OCI-LY7 (cell line): Measurements from ENCODE around the gene PPIG. TPM values are rescaled to one million over a fixed set of nuclear protein-coding genes. Genes with fewer than 3 reads are reported as not detected.

Source experiments
- BruUV-seq: library from RNA; stranded (reverse); fragments of 400-500 nt; replicated peaks from 2 replicates; lab custom pipeline; 2021; lab: Mats Ljungman, UMichigan
- CTCF ChIA-PET: fragments of 300-600 bp; sonication (Branson Sonifier 250); formaldehyde crosslinking; loops from one replicate; lab custom pipeline; 2022; ENCODE audit warnings: antibody characterized with exemption; ENCODE audit not compliant: unreplicated experiment; lab: Charles Lee
- POLR2A ChIA-PET: fragments of 300-600 bp; sonication (Branson Sonifier 250); formaldehyde crosslinking; loops from one replicate; lab custom pipeline; 2022; ENCODE audit warnings: antibody characterized with exemption; lab: Charles Lee
- DNase-seq: peaks from one replicate; pipeline ENCODE4 v3.0.0-alpha.2; 2015; ENCODE audit warnings: low spot score
- H2AFZ ChIP-seq: fragments of 200-600 bp; sonication (generic), shearing (Covaris generic); 2 replicates; pipeline ENCODE4 v1.6.1; 2014; ENCODE audit warnings: mild to moderate bottlenecking, antibody characterized with exemption, low read length, moderate library complexity
- H3K27ac ChIP-seq: fragments of 200-600 bp; sonication (generic); 2 replicates; pipeline ENCODE4 v1.5.1; 2014; ENCODE audit warnings: mixed run types, low read depth, mild to moderate bottlenecking, moderate library complexity, low read length, inconsistent platforms; ENCODE audit not compliant: poor library complexity, severe bottlenecking
- H3K36me3 ChIP-seq: fragments of 200-600 bp; sonication (generic); 2 replicates; pipeline ENCODE4 v1.6.1; 2014; ENCODE audit warnings: mild to moderate bottlenecking, antibody characterized with exemption, low read length, moderate library complexity, mixed read lengths; ENCODE audit not compliant: insufficient read depth
- H3K4me1 ChIP-seq: fragments of 200-600 bp; sonication (generic); 2 replicates; pipeline ENCODE4 v1.5.1; 2014; ENCODE audit warnings: mild to moderate bottlenecking, low read length; ENCODE audit not compliant: insufficient read depth, poor library complexity, severe bottlenecking
- H3K4me2 ChIP-seq: fragments of 200-600 bp; sonication (generic); 2 replicates; pipeline ENCODE4 v1.6.1; 2014; ENCODE audit warnings: mild to moderate bottlenecking, low read length
- H3K4me3 ChIP-seq: fragments of 200-600 bp; sonication (generic); 2 replicates; pipeline ENCODE4 v1.5.1; 2014; ENCODE audit warnings: mild to moderate bottlenecking, low read depth, low read length; ENCODE audit not compliant: poor library complexity, severe bottlenecking
- H3K79me2 ChIP-seq: fragments of 200-600 bp; sonication (generic); 2 replicates; pipeline ENCODE4 v1.6.1; 2016; ENCODE audit warnings: low read depth, mild to moderate bottlenecking, low read length, moderate library complexity, mixed read lengths; ENCODE audit not compliant: insufficient read depth
- H3K9me2 ChIP-seq: fragments of 200-600 bp; sonication (generic); 2 replicates; pipeline ENCODE4 v1.6.1; 2016; ENCODE audit warnings: mild to moderate bottlenecking, low read length, mixed read lengths; ENCODE audit not compliant: insufficient read depth
- H3K9me3 ChIP-seq: fragments of 200-600 bp; sonication (generic); 2 replicates; pipeline ENCODE4 v1.6.1; 2014; ENCODE audit warnings: mild to moderate bottlenecking, mixed run types, low read length, mixed read lengths
- H4K20me1 ChIP-seq: fragments of 200-600 bp; sonication (generic); 2 replicates; pipeline ENCODE4 v1.6.1; 2014; ENCODE audit warnings: mild to moderate bottlenecking, antibody characterized with exemption, low read length, moderate library complexity, mixed read lengths; ENCODE audit not compliant: insufficient read depth
- EZH2phosphoT487 ChIP-seq: fragments of 200-600 bp; sonication (generic); IDR thresholded peaks from 2 replicates; pipeline ENCODE4 v1.6.1; 2018; ENCODE audit warnings: low read depth, borderline replicate concordance, mild to moderate bottlenecking, mixed run types, antibody characterized with exemption, low read length, moderate library complexity, mixed read lengths
- intact Hi-C: fragments of 100-400 bp; cut with micrococcal nuclease; formaldehyde crosslinking; loops from one replicate; pipeline ENCODE4 v1.10.0; 2022; ENCODE audit not compliant: unreplicated experiment
- total RNA-seq, 2 experiments: library from RNA; depleted of rRNA in 1 of 2; stranded (reverse); fragments of >200 nt in 1 of 2; shearing (Covaris generic) in 1 of 2; gene quantifications; 2 replicates each; pipeline ENCODE4 v1.2.3, GENCODE V29; 2014 to 2022
- TF ChIP-seq, protein P1 (sequence below): fragments of 200-600 bp; sonication (generic); conservative IDR thresholded peaks from 2 replicates; pipeline ENCODE4 v1.5.1; 2014; ENCODE audit warnings: mild to moderate bottlenecking, antibody characterized with exemption, low read length, moderate library complexity, mixed read lengths

PPIG gene
- total RNA-seq, 2 experiments from 2014 or later: 33.5 to 65.7 TPM

DNA sequence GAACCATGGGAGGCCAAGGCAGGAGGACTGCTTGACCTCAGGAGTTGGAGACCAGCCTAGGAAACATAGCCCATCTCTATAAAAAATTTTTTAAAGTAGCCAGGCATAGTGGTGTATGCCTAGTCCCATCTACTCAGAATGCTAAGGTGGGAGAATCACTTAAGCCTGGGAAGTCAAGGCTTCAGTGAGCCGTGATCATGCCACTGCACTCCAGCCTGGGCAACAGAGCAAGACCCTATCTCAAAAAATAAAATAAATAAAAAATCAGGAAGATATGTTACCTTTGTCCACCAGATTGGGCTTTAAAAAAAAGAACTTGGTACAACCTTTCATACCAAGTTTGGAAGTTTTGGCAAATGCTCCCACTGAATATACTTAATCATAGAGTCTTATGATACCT lies 74.7 kb downstream of the PPIG start:
- H3K4me3 ChIP-seq: no peak overlapping the region
- CTCF ChIA-PET: no interaction called here
- no peak for DNase-seq
- POLR2A ChIA-PET: no interaction called here
- no peaks in the 10 kb centered on the region for H3K9me3 ChIP-seq
- no peaks in the 10 kb centered on the region for H4K20me1 ChIP-seq
- H3K79me2 ChIP-seq: no peaks in the 10 kb centered on the region
- H3K27ac ChIP-seq: no peak overlapping the region
- H3K36me3 ChIP-seq: no peaks in the 10 kb centered on the region
- TF ChIP-seq, protein P1, sequence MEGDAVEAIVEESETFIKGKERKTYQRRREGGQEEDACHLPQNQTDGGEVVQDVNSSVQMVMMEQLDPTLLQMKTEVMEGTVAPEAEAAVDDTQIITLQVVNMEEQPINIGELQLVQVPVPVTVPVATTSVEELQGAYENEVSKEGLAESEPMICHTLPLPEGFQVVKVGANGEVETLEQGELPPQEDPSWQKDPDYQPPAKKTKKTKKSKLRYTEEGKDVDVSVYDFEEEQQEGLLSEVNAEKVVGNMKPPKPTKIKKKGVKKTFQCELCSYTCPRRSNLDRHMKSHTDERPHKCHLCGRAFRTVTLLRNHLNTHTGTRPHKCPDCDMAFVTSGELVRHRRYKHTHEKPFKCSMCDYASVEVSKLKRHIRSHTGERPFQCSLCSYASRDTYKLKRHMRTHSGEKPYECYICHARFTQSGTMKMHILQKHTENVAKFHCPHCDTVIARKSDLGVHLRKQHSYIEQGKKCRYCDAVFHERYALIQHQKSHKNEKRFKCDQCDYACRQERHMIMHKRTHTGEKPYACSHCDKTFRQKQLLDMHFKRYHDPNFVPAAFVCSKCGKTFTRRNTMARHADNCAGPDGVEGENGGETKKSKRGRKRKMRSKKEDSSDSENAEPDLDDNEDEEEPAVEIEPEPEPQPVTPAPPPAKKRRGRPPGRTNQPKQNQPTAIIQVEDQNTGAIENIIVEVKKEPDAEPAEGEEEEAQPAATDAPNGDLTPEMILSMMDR: no peak
- no peak for TF ChIP-seq EZH2phosphoT487
- peak overlapping the region; percentile 75; the same call in 1 of the 2 replicates for H2AFZ ChIP-seq
- intact Hi-C loops: no loop called here
- no peaks in the 10 kb centered on the region for H3K9me2 ChIP-seq
- BruUV-seq: no TSS peak
- peak overlapping the region; percentile 13 for H3K4me2 ChIP-seq
- H3K4me1 ChIP-seq: peaks cover 11% of the 10 kb centered on the region

DNA sequence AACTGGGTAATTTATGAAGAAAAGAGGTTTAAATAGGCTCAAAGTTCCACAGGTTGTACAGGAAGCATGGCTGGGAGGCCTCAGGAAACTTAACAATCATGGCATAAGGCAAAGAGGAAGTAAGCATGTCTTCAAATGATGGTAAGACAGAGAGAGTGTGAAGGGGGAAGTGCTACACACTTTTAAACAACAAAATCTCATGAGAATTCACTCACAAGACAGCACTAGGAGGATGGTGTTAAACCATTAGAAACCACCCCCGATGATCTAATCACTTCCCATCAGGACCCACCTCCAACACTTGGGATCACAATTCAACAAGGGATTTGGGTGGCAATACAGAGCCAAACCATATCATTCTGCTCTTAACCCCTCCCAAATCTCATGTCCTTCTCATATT lies 75.2 kb downstream of the PPIG start:
- Histone ChIP-seq H3K79me2 (no peaks in the 10 kb centered on the region), H3K36me3 (no peaks in the 10 kb centered on the region), H3K4me1 (peaks cover 11% of the 10 kb centered on the region), H3K4me3 (no peak overlapping the region), H4K20me1 (no peaks in the 10 kb centered on the region), H3K9me3 (no peaks in the 10 kb centered on the region), H3K4me2 (peak overlapping the region; percentile 13), H3K27ac (no peak overlapping the region), H2AFZ (peak overlapping the region; percentile 75; the same call in 1 of the 2 replicates), H3K9me2 (no peaks in the 10 kb centered on the region)
- peak; percentile 51 for DNase-seq
- intact Hi-C loops: no loop called here
- ChIA-PET CTCF (no interaction called here), POLR2A (no interaction called here)
- TF ChIP-seq, protein P1: no peak
- TF ChIP-seq EZH2phosphoT487: no peak
- BruUV-seq: no TSS peak

DNA sequence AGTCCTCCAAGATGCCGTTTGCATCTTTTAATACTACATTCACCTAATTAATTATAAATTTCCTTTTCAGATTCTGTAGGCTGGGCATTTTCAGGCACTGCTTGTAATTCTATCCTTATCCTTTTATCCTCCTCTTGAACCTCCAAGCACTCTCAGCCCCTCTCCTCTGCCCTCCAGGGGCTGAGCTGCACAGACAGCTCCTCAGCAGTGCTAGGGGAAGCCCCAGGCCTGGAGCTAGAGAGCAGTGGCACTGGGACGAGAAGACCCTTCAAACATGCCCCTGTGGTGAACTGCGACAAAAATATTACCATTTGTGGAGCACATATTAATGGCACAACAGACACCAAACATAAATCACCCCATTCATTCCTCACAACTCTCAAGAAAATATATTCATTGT lies 77.1 kb downstream of the PPIG start:
- ChIA-PET POLR2A (no interaction called here), CTCF (no interaction called here)
- Histone ChIP-seq H3K4me3 (no peak overlapping the region), H3K4me1 (peaks cover 11% of the 10 kb centered on the region), H3K9me3 (no peaks in the 10 kb centered on the region), H3K36me3 (no peaks in the 10 kb centered on the region), H4K20me1 (no peaks in the 10 kb centered on the region), H3K27ac (no peak overlapping the region), H3K4me2 (no peak overlapping the region), H2AFZ (no peak overlapping the region), H3K79me2 (no peaks in the 10 kb centered on the region), H3K9me2 (no peaks in the 10 kb centered on the region)
- BruUV-seq: no TSS peak
- DNase-seq: no peak
- TF ChIP-seq EZH2phosphoT487: no peak
- TF ChIP-seq, protein P1: no peak
- intact Hi-C loops: no loop called here
